HCT116 (cell line): Measurements from ENCODE around the gene ZNF521. TPM values are rescaled to one million over a fixed set of nuclear protein-coding genes. Genes with fewer than 3 reads are reported as not detected.

ENCODE experiments used
- ATAC-seq: fragments of 200-7000 bp; cut with Tn5 transposase; 2 replicates; pipeline ENCODE4 v1.9.1; 2020; ENCODE audit warnings: mild to moderate bottlenecking, moderate library complexity
- BruUV-seq: library from RNA; stranded (reverse); fragments of 400-500 nt; replicated peaks from 2 replicates; lab custom pipeline; 2021; lab: Mats Ljungman, UMichigan
- CTCF ChIA-PET: fragments of 300-600 bp; sonication (Branson Sonifier 250); formaldehyde crosslinking; loops from one replicate; lab custom pipeline; 2021; ENCODE audit warnings: antibody characterized with exemption; lab: Charles Lee
- POLR2A ChIA-PET: fragments of 300-600, 350-600 bp; sonication (Branson Sonifier 250); formaldehyde crosslinking; loops from one replicate; lab custom pipeline; 2021; ENCODE audit warnings: antibody characterized with exemption; lab: Charles Lee
- RAD21 ChIA-PET, 2 experiments: fragments of 300-600 bp; sonication (Branson Sonifier 250); formaldehyde crosslinking; loops; one replicate each; lab custom pipeline; 2023; ENCODE audit warnings: low total read pairs in 2 of 2; ENCODE audit not compliant: uncharacterized antibody in 2 of 2, unreplicated experiment in 2 of 2, low non-redundant PET in 1 of 2; lab: Charles Lee
- DNase-seq: peaks from one replicate; pipeline ENCODE4 v3.0.0-alpha.2; 2010; ENCODE audit warnings: low read depth, low spot score
- H2AFZ ChIP-seq: fragments of 200-600 bp; shearing (Covaris generic), sonication (generic); 2 replicates; pipeline ENCODE4 v1.6.1; 2017; ENCODE audit warnings: low read depth, mixed run types, mixed read lengths, antibody characterized with exemption, low read length; ENCODE audit not compliant: poor library complexity, severe bottlenecking
- H3K27ac ChIP-seq: 2 replicates; pipeline ENCODE4 v1.5.1; 2012; ENCODE audit warnings: low read depth, low read length
- H3K27me3 ChIP-seq: fragments of 200-600 bp; sonication (generic); 2 replicates; pipeline ENCODE4 v1.6.1; 2016; ENCODE audit warnings: mixed run types, low read length, mixed read lengths; ENCODE audit not compliant: insufficient read depth
- H3K36me3 ChIP-seq, 2 experiments: fragments of 200-500 bp in 1 of 2; fragments of 200-600 bp in 1 of 2; sonication (Bioruptor generic) in 1 of 2; sonication (generic) in 1 of 2; 2 replicates each; pipeline versions ENCODE4 v1.5.1 to v1.6.1; 2014 to 2016; ENCODE audit warnings: low read length in 2 of 2, inconsistent platforms in 1 of 2, mixed read lengths in 1 of 2, mixed run types in 1 of 2; ENCODE audit not compliant: insufficient read depth in 2 of 2, control insufficient read depth in 1 of 2
- H3K4me1 ChIP-seq, 2 experiments: fragments of 200-600 bp in 1 of 2; sonication (generic) in 1 of 2; 2 replicates each; pipeline versions ENCODE4 v1.5.1 to v1.6.1; 2012 to 2017; ENCODE audit warnings: low read length in 2 of 2, inconsistent platforms in 1 of 2, mild to moderate bottlenecking in 1 of 2, mixed read lengths in 1 of 2, mixed run types in 1 of 2, moderate library complexity in 1 of 2; ENCODE audit not compliant: insufficient read depth in 2 of 2, control insufficient read depth in 1 of 2
- H3K4me2 ChIP-seq: fragments of 200-600 bp; sonication (generic); 2 replicates; pipeline ENCODE4 v1.6.1; 2017; ENCODE audit warnings: mixed run types, low read length, mixed read lengths
- H3K4me3 ChIP-seq, 2 experiments: fragments of 200-600 bp in 1 of 2; sonication (generic) in 1 of 2; replicated peaks in 1 of 2; 2 replicates each; pipeline ENCODE4 v1.5.1; 2011 to 2016; ENCODE audit warnings: low read length in 2 of 2, control low read depth in 1 of 2, low read depth in 1 of 2, mild to moderate bottlenecking in 1 of 2, mixed read lengths in 1 of 2, mixed run types in 1 of 2
- H3K79me2 ChIP-seq: fragments of 200-600 bp; sonication (generic); 2 replicates; pipeline ENCODE4 v1.6.1; 2017; ENCODE audit warnings: mild to moderate bottlenecking, mixed run types, low read length, moderate library complexity, mixed read lengths; ENCODE audit not compliant: insufficient read depth
- H3K9ac ChIP-seq: fragments of 200-600 bp; sonication (generic); 2 replicates; pipeline ENCODE4 v1.6.1; 2016; ENCODE audit warnings: low read length, mixed read lengths
- H3K9me2 ChIP-seq: fragments of 200-600 bp; sonication (generic), shearing (Covaris generic); 2 replicates; pipeline ENCODE4 v1.6.1; 2017; ENCODE audit warnings: mixed run types, mild to moderate bottlenecking, moderate library complexity; ENCODE audit not compliant: insufficient read depth
- H3K9me3 ChIP-seq, 2 experiments: fragments of 200-500 bp in 1 of 2; fragments of 200-600 bp in 1 of 2; sonication (Bioruptor generic) in 1 of 2; sonication (generic) in 1 of 2; 2 replicates each; pipeline ENCODE4 v1.6.1; 2014 to 2017; ENCODE audit warnings: low read length in 2 of 2, mixed read lengths in 2 of 2, inconsistent platforms in 1 of 2, low read depth in 1 of 2, mild to moderate bottlenecking in 1 of 2, mixed run types in 1 of 2, moderate library complexity in 1 of 2; ENCODE audit not compliant: control insufficient read depth in 1 of 2, insufficient read depth in 1 of 2
- H4K20me1 ChIP-seq: fragments of 200-600 bp; sonication (generic), shearing (Covaris generic); 2 replicates; pipeline ENCODE4 v1.6.1; 2017; ENCODE audit warnings: mixed run types, mild to moderate bottlenecking, moderate library complexity; ENCODE audit not compliant: insufficient read depth
- EZH2phosphoT487 ChIP-seq: fragments of 200-600 bp; IDR thresholded peaks from 2 replicates; pipeline ENCODE4 v1.6.1; 2018; ENCODE audit warnings: antibody characterized with exemption, borderline replicate concordance
- JUND ChIP-seq: IDR thresholded peaks from 2 replicates; pipeline ENCODE4 v1.6.1; 2012
- POLR2A ChIP-seq: IDR thresholded peaks from 2 replicates; pipeline ENCODE4 v1.7.0; 2011; ENCODE audit warnings: borderline replicate concordance; ENCODE audit not compliant: insufficient read depth, insufficient read length; ENCODE audit errors: extremely low read depth
- RAD21 ChIP-seq: IDR thresholded peaks from 2 replicates; pipeline ENCODE4 v1.6.1; 2012; ENCODE audit warnings: low read depth, mild to moderate bottlenecking
- intact Hi-C: fragments of 100-400 bp; cut with micrococcal nuclease; formaldehyde crosslinking; loops from 2 replicates; pipeline ENCODE4 v1.10.0; 2022
- total RNA-seq: library from RNA; stranded (reverse); gene quantifications from one replicate; pipeline ENCODE4 v1.2.1, GENCODE V29; 2021; ENCODE audit not compliant: unreplicated experiment
- TF ChIP-seq, protein P1 (sequence below): IDR thresholded peaks from 2 replicates; pipeline ENCODE4 v1.6.1; 2011; ENCODE audit warnings: mild to moderate bottlenecking, low read length, moderate library complexity; ENCODE audit not compliant: insufficient replicate concordance; ENCODE audit errors: extremely low read depth
- TF ChIP-seq, protein P2 (sequence below), 3 experiments: fragments of 200-600 bp in 1 of 3; sonication (generic) in 1 of 3; IDR thresholded peaks in 2 of 3; conservative IDR thresholded peaks in 1 of 3; 2 replicates each; pipeline ENCODE4 v1.5.1; 2012 to 2017; ENCODE audit warnings: low read depth in 2 of 3, low read length in 2 of 3, antibody characterized with exemption in 1 of 3, borderline replicate concordance in 1 of 3, control low read depth in 1 of 3, mild to moderate bottlenecking in 1 of 3, mixed read lengths in 1 of 3, mixed run types in 1 of 3, moderate library complexity in 1 of 3; ENCODE audit not compliant: insufficient read depth in 1 of 3

The ZNF521 gene
- total RNA-seq, 1 experiment from 2014 or later, result 0.10 TPM

DNA sequence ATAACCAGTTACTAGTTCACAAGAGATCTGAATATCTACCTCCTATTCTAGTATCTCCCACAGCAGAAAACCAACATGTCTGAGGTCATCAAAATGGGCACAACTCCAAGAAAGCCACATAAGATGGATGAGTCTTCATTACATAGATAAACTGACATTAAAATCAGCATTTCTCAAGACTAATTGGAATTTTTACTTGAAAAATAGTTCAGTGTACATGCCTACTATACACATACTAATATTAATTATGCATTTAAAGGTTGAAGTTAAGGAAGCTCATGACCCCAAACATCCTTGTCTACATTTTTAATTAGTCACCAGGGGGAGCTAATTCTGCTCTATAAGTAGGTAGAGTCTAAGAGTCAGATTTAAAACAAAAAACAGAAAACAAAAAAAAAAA lies 41.9 kb downstream of the ZNF521 start:
- peak; percentile 7 for DNase-seq
- POLR2A ChIA-PET, result no interaction called here
- RAD21 ChIA-PET, result no interaction called here
- intact Hi-C loops, result no loop called here
- no TSS peak for BruUV-seq
- Histone ChIP-seq H4K20me1 (no peaks in the 10 kb centered on the region), H3K27me3 (no peaks in the 10 kb centered on the region), H3K4me3 (no peak overlapping the region), H3K79me2 (no peaks in the 10 kb centered on the region), H3K4me2 (no peak overlapping the region), H2AFZ (no peak overlapping the region), H3K9me3 (no peaks in the 10 kb centered on the region), H3K9me2 (no peaks in the 10 kb centered on the region), H3K9ac (no peak overlapping the region), H3K36me3 (no peaks in the 10 kb centered on the region), H3K27ac (no peak overlapping the region), H3K4me1 (no peaks in the 10 kb centered on the region)
- CTCF ChIA-PET, result interaction anchor here (1.0 kb wide), 1 partner anchor 148 kb away, joined by 3 read pairs; no protein-coding TSS in a partner anchor
- no peak for ATAC-seq
- TF ChIP-seq RAD21, result no peak
- TF ChIP-seq, protein P1, sequence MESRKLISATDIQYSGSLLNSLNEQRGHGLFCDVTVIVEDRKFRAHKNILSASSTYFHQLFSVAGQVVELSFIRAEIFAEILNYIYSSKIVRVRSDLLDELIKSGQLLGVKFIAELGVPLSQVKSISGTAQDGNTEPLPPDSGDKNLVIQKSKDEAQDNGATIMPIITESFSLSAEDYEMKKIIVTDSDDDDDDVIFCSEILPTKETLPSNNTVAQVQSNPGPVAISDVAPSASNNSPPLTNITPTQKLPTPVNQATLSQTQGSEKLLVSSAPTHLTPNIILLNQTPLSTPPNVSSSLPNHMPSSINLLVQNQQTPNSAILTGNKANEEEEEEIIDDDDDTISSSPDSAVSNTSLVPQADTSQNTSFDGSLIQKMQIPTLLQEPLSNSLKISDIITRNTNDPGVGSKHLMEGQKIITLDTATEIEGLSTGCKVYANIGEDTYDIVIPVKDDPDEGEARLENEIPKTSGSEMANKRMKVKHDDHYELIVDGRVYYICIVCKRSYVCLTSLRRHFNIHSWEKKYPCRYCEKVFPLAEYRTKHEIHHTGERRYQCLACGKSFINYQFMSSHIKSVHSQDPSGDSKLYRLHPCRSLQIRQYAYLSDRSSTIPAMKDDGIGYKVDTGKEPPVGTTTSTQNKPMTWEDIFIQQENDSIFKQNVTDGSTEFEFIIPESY, result no peak
- TF ChIP-seq, protein P2, sequence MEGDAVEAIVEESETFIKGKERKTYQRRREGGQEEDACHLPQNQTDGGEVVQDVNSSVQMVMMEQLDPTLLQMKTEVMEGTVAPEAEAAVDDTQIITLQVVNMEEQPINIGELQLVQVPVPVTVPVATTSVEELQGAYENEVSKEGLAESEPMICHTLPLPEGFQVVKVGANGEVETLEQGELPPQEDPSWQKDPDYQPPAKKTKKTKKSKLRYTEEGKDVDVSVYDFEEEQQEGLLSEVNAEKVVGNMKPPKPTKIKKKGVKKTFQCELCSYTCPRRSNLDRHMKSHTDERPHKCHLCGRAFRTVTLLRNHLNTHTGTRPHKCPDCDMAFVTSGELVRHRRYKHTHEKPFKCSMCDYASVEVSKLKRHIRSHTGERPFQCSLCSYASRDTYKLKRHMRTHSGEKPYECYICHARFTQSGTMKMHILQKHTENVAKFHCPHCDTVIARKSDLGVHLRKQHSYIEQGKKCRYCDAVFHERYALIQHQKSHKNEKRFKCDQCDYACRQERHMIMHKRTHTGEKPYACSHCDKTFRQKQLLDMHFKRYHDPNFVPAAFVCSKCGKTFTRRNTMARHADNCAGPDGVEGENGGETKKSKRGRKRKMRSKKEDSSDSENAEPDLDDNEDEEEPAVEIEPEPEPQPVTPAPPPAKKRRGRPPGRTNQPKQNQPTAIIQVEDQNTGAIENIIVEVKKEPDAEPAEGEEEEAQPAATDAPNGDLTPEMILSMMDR (IDR thresholded peaks at IDR 0.05 in 2 of 3, conservative IDR thresholded peaks at IDR 0.05 in 1 of 3; ENCODE audit: borderline replicate concordance in 1 of 3, insufficient read depth in 1 of 3, low read depth in 2 of 3, low read length in 2 of 3), result 0 out of 6 replicates have a peak, but pooled peaks of 1 of the 3 experiments have one; percentile 21
- TF ChIP-seq POLR2A, result no peak
- no peak for TF ChIP-seq JUND
- no peak for TF ChIP-seq EZH2phosphoT487
